AG08395 (cell line): ENCODE data around the gene RAET1E.
"Not testable (repeated sequence)": the region's sequence is repeated elsewhere in the genome, so short reads cannot be mapped to it uniquely, and the experiment has no call there.

ENCODE experiments used
- DNase-seq: peaks from one replicate; pipeline ENCODE4 v3.0.0; 2012; ENCODE audit warnings: mixed read lengths, low spot score

Gene RAET1E

GRCh38 chr6:149889326-149889725 is 8.6 kb downstream of the RAET1E start:
- no peak for DNase-seq

DNA sequence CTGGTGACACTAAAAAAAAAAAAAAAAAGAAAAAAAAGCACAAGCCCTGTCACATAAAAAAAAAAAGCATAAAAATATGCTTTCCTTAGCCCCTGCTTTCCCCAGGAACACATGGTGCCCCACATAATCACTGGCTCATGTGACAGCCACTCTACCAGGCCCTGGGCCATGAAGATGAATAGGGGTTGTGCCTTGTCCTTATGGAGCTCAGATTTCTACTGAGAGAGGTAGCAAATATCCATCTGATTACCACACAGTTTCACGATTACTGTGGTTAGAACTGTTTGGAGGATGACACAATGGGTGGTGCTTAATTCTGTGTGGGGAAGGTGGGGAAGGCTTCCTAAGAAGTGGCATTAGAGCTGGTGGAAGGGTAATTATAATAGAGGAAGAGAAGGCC is 9.3 kb downstream of the RAET1E start:
- DNase-seq: peak; percentile 72

GRCh38 chr6:149888093-149888492 is 9.8 kb downstream of the RAET1E start:
- DNase-seq: no peak

DNA sequence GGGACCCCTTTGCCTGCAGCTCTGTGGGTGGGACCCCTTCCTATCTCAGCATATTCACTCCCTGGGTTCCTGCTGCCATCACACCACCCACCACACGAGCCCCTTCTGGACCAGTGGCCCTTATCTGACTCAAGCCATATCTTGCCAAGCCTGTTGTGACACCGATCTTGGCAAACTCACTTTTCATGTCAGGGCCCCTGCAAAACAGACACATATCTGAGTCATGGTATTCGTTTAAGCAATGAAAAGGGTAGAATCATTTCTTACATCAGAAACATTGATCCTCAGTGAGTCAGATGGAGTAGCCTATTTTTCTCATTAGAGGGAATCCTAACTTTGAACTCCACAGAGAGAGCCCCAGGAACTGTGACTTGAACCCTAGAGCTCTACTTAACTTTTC is 10.6 kb downstream of the RAET1E start:
- DNase-seq: peak; percentile 72

GRCh38 chr6:149885888-149886287 is 12.0 kb downstream of the RAET1E start:
- no peak for DNase-seq

GRCh38 chr6:149884617-149885016 is 13.3 kb downstream of the RAET1E start:
- DNase-seq: no peak

- no peak for DNase-seq
Observed at GRCh38 chr6:149884215-149884614, 13.7 kb downstream of the RAET1E start.

DNA sequence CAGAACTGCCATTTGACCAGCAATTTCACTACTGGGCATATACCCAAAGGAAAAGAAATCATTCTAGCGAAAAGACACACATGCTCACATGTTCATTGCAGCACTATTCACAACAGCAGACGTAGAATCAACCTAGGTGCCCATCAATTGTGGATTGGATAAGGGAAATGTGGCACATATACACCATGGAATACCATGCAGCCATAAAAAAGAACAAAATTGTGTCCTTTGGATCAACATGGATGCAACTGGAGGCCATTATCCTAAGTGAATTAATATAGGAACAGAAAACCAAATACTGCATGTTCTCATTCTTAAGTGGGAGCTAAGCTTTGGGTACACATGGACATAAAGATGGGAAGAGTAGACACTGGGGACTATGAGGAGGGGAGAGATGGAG is 16.1 kb downstream of the RAET1E start:
- no peak for DNase-seq

DNA sequence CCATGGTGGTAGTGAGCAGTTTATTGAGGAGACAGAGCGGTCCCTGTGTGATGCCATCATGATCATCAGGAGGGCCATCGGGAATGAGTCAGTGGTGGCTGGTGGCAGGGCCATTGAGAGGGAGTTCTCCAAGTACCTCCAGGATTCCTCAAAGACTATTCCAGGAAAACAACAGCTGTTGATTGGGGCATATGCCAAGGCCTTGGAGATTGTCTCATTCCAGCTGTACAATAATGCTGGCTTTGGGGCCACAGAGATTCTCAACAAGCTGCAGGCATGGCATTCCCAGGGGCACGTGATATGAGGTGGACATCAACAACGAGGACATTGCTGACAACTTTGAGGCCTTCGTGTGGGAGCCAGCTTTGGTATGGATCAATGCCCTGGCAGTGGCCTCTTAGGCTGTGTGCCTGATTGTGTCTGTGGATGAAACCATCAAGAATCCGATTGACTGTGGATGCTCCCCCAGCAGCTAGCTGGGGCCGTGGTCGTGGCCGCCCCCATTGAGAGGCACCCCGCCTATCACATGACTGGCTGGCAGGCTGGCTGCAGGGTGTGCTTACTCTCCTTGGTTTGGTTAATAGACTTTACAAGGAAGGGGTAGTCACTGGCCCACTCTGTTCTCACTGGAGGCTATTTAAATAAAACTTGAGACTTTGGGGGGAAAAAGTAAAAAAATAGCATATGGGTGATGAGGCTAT is 16.7 kb downstream of the RAET1E start:
- DNase-seq: no peak

DNA sequence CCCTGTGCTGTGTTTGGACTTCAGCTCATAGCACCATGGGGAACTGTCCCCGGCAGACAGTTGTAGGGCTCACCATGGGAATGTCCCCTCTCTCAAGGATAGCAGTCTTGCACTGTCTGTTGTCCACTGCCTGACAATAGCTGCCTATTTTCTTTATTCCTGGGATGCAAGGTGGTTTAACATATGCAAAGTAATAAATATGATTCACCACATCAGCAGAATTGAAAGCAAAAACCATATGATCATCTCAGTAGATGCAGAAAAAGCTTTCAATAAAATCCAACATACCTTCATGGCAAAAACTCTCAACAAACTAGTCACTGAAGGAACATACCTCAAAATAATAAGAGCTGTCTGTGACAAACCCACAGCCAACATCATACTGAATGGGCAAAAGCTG is 20.3 kb downstream of the RAET1E start:
- DNase-seq: no peak

- DNase-seq: peak; percentile 69
Observed at GRCh38 chr6:149876241-149876933, 21.5 kb downstream of the RAET1E start.

GRCh38 chr6:149872233-149872632 is 25.7 kb downstream of the RAET1E start:
- DNase-seq: no peak

DNA sequence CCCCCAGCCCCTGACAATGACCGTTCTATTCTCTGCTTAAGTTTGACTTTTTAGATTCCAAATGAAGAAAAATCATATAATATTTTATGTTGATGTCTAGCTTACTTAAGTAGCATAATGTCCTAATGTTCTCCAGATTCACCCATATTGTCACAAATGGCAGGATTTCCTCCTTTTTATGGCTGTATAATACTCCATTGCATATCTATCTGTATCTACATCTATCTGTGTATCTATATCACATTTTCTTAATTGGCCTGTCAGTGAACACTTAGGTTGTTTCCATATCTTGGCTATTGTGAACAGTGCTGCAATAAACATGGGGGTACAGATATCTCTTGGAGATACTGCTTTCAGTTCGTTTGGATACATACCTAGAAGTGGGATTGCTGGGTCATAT is 26.7 kb downstream of the RAET1E start:
- no peak for DNase-seq

DNA sequence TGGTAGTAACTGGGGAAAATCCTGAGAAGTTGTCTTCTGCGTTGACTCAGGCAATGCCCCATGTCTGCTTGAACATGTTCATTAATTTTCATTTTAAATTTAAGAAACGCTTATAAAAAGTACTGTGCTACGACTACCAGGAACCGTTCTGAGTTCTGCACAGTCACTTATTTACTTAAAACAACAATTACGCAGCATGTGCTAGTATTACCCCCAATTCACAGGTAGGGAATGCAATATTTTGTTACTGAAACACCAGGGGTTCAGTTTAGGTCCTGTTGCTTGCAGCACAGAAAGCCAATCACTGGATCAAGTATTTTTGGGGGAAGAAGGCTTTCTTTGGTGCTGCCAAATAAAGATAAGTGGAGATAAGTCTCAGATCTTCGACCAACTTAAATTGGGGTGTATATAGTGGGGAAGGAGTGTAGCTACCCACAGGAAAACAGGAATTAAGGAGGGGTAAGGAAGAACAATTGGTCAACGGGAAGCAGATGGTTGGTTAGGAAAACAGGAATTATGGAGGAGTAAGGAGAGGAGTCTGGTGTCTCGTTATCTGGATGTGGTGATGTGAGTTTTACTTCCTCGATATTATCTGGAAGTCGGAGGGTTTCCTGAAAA is 28.5 kb downstream of the RAET1E start:
- no peak for DNase-seq

DNA sequence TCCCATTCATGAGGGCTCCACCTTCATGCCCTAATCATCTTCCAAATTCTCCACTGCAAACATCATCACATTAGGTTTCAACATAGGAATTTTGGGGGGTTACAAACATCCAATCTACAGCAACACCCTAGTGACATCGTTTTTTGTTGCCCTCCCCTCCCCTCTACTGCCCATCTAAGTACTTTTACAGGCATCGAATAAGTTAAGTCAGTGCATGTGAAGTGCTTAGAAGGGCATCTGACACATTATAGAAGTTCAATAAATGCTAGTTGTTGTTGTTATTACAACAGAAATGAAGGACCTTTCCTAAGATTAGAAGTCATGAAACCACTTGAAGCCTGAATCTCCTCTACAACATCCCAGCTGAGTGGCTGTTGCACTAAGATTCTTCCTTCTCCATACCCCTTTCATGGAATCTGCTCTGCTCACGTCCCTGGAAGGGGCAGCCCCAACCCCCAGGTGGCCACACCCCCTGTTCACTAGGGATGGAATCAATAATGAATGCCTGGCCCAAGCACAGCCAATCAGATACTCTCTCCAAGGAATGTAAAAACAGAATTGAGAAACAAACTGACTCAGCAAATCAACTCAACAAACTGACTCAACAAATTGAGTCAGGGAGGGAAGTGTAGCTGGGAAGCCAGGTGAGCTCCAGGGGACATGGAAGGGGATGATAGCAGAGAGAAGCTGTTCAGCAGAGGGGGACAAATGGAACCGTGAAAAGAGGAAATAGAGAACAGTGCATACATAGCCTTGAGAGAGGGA is 29.9 kb downstream of the RAET1E start:
- DNase-seq: peak; percentile 44

DNA sequence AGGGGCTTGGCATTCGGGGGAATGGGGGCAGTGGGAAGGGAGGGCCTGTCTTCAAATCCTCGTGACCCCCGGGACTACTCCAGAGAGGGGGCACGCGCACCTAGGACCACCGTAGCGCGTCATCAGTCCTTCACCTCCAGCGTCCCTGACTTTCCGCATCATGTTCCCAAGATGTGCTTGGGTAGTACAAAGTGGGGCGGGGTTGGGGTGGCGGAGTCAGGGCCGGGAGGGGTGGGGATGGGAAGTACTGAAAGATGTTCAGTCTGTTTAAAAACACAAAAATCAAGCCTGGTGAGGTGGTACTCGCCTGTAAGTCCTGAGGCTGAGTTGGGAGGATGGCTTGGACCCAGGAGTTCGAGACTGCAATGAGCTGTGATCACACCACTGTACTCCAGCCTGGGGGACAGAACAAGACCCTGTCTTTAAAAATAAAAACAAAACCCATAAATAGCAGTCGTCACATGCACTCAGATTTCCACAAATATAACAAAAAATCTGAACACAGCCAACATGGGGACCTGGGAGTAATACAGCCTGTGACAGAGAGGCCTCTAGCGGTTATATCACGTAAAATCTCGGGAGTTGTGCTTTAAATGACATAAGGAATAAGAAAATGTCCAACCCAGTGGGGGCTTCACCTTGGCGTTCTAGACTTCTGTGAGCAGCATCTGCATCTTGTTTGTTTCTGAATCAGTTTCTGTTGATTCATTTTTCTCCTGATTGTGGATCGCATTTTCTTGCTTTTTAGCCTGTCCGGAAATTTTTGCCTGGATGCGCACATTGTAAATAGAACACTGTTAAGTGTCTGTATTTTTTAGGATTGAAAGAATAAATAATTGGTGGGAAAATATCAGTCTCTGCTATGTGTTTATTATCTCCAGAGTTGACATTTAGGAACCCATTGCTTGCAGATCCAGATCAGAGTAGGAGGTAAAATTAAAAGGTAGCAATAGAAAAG is 33.1 kb downstream of the RAET1E start:
- DNase-seq: peak; percentile 74

- peak; percentile 94 for DNase-seq
Observed at GRCh38 chr6:149863698-149864577, 34.0 kb downstream of the RAET1E start, which contains the start of gene LRP11. Gene LRP11, minus strand, starts transcription at chr6:149864359. Its CDS starts 339 bp downstream, at chr6:149864020.

- peak; percentile 59 for DNase-seq
Observed at GRCh38 chr6:149862922-149863697, 34.8 kb downstream of the RAET1E start.

DNA sequence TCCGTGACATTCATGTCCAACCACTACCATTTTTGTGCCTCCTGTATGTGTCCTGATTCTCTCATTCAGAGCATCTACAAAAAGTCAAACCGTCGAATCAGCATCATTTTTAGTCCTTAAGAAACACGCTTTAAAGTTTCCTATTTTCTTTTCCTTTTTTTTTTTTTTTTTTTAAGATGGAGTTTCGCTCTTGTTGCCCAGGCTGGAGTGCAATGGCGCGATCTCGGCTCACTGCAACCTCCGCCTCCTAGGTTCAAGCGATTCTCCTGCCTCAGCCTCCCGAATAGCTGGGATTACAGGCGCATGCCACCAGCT is 35.5 kb downstream of the RAET1E start:
- not testable (repeated sequence) for DNase-seq
